CD1c-positive myeloid dendritic cell (primary cell): ENCODE data around the gene HEMK1.

Source experiments
- DNase-seq: peaks from one replicate; pipeline ENCODE4 v3.0.0-alpha.2; 2016; ENCODE audit errors: extremely low spot score

Gene HEMK1

DNA sequence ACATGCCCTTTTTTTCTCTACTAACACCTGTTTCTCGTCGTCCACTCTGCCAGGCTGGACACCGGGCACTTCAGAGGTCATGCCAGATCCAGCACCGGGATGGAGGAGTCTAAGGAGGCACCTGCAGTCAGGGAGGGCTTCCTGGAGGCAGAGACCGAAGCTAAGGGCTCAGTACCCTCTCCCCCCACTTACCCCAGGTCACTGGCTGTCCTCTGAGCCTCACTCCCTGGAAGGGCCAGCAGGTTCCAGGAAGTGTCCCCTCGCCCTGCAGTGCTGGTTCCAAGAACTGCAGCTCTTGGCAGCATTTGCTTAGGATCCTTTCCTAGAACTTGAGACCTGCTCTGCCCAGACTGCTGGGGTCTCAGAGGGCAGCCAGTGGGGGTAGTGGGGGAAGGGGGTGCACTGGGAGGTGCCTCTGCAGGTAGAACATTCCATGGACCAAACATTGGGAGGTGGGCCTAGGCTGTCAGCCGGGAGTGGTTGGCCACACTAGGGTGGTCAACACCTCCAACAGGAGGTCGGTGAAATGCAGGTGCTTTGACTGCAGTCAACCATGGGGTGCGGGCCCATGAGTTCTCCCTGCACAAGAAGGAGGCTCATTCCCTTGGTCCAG lies 30.9 kb downstream of the HEMK1 start:
- no peak for DNase-seq

DNA sequence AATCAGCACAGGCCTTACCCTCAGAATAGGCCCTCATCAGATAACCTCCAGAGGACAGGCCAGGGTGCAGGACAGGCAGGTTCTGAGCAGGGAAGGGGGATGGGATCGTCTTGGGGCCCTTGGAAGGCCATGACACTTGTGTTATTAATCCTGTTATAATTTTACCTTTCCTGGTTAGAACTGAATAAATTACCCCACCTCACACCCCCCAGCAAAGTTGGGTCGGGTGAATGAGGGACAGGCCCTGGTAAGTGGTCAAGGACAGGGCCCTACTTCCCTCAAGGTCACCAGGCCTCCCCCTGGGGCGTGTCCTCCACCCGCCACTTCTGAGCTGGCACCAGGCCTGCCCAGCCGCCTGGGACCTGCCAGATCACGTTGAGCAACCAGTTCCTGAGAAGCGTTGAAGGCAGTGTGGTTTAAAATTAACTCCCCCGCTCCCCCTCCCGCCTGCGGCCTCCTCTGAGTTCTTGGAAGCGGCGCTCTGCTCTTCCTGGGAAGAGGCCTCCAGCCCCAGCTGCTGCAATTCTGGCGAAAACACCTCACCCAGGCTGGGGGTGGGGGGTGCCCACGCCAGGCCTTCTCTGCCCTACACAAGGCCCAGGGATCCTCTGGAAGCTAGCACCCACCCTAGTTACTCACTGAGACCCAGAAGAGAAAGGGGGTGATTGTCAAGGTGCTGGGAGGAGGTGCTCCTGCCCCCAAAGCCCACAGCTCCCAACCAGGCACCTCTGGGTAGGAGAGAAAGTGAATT lies 31.7 kb downstream of the HEMK1 start:
- peak; percentile 99 for DNase-seq

DNA sequence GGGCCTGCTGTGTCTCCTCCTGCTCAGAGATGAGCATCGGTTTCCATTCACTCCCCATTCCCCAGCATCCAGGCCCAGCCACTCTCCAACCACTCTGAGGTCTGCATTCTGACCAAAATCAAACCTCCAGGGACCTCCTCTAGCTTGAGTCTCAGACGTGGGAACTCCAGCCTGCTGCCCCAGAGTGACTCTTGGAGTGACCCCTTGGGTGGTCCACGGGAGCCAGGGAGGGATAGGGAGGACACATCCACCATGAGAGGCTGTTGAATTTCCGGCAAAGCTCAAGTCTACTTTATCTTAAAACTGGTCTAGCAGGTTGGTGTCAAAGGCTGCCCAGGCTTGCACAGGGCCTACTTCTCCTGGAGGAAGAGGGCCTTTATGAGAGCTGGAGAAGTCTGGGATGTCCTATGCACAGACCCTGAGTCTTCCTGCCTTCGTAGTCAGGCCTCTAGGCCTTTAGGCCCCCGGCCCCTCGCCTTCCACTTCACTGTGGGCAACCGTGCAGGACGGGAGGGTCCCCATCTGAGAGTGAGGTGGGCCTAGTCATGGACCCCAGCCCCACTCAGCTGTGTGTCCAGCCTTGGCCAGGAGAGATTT lies 33.4 kb downstream of the HEMK1 start:
- DNase-seq, result no peak

DNA sequence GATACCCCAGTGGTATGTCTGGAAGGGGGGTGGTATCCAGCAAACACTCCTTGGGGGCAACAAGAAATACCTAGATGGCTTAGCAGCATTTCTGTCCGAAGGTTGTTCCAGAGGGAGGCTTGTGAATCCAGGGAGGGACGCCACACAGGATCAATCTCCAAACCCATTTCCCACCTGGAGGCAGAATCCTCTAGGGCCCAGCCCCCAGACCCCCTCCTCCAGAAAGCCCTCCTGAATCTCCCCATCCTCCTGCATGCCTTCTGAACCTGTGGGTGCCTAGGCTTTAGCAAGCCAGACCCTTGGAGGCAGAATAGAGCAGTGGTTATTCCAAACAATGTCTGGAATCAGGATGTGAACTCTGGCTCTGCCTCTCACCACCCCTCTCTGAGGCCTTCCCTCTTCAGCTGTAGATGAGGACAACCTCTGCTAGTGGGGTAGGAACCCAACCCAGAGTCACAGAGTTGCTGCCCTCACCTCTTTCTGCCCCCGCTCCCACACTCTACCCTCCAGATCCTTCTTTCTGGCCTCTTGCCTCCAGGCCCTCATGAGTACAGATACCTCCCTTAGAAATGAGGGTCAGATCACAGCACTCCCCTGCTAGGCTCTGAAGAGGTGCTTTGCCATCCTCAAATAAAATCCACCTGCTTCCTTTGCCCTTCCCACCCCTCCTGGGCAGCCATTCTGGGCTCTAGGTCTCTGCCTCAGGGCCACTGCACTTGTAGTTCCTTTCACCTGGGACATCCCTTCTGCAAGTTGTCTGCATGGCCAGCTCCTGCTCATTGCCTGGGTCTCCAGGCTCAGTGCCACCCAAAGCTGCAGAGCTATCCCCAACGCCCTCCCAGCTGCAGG lies 34.2 kb downstream of the HEMK1 start:
- DNase-seq, result no peak

DNA sequence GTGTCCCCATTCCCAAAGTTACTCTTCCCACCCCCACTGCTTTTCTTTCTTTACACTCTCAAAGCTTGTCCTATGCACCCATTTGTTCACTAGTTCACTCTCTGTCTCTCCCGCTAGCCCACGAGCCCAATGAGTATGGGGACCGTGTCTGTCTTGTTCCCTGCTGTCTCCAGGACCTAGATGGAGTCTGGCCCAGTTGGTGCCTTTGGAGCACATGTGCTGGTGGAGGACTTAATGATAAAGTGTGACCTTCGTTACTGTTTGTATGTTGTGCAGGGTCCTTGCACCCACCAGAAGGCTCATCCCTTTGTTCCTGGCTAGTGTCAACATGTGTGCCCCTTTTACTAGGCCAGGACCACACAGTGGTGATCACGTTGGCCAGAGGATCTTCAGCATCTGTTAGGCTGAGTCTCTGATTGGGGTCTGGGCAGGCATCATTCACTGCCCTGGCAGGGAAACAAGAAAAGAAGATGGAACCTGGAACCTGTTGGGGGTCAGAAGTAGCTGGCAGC lies 34.8 kb downstream of the HEMK1 start:
- DNase-seq, result no peak

DNA sequence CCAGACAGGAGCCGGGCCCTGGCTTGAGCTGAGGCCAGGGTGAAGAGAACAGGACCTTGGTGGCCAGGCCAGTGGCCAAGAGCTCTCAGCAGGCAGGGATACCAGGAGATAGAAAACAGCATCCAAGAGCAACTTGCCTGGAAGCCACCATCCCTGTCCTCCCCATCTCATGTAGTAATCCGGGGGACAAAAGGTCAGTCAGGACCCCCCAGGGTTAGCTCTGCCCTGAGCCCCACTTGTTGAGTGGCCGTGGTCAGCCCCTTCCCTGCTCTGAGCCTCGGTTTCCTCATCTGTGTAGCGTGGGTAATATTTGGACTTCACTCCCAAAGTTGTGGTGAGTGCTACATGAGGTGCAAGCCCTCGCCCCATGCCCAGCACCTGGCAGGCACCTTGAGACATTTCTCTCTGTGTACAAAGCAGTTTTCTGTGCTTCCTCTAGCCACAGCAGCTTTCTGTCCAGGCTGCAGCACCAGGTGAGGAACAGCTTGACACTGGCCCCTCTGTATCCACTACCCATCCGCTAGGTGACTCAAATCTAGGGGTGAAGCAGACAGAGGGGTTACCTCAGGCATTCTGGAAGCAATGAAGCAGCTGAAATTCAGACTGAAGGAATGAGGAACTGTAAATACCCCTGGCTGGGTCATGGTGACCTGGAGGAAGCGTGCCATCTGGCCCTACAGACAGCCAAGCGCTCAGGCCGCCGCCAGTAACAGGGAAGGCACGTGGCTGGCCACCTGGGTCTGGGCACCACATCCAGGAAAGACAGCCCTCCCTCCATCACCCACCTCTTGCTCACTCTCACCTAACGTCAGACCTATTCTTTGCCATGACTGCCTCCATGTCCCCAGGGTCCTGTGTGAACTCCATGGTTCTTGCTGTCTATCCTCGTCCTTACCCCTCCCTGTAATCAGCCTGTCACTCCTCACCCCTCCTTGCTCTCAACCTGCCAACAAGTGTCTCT lies 35.6 kb downstream of the HEMK1 start:
- peak; percentile 80 for DNase-seq

DNA sequence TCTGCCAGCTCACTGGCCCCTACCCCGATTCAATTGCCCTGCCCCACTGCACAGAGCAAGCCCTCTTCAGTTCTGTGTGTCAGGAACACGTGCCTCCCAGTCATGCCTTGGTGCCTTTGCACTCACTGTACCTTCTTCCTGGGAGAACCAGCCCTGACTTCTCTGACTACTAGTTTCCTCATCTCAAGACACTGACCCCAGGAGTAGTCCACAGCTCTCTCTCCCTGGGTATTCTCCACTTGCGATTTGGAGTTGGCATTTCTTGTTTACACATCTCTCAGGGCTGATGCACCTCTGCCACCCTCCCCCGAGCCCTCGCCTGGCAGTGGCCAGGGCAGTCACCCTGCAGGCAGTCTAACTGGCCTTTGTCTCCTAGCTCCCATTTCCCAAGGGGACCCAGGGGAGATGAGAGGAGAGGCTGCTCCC lies 36.6 kb downstream of the HEMK1 start:
- peak; percentile 64 for DNase-seq

DNA sequence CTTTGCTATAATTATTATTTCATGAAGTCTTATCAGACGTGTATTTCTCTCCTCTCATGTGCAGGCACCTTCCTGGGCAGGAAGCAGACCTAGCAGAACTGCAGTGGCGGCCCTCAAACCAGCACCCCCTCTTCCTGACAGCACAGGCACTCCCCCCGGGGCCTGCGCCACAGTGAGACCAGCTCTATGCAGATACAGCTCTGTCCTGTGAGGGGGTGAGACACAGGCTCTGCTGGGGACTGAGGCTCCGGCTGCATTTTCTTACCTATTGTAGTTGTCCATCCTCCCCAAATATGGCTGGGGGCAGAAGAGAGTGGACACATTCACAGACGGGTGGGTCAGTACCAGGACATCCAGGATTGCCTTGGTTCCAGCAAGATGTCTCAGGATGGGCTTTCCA lies 37.3 kb downstream of the HEMK1 start:
- no peak for DNase-seq

DNA sequence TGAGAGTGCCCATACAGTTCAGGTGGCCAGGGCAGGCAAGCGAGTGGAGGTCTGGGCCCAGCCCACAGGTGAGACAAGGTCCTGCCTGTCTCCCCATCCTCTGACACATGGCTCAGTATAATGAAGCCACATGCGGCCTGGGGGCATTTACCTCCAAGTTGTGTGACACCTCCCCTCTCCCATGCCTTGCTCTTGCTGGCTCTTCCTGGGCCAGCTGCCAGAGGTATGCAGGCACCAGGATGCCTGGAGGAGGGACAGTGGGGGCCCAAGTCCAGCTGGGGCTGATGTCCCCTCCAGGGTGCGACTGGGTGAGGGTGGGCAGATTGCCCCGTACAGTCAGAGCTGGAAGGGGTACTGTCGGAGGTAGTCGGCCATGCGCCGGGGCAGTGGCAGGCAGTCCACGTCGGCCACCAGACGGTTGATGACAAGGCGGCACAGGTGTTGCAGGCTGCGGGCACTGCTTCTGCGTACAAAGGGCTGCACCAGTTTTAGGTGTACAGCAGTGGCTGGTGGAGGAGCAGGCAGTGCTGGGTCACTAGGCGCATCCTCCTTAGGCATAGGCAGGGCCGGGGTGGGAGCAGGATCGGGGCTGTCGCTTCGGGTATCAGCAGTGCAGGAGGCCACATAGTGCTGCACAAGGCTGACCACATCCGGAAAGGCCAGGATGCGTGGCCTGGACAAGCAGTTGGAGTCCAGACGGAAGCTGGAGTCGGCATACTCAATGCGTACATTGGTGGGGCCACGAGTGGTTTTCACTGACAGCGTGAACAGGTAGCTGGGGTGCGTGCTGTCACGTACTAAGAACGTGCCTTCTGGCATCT lies 38.2 kb downstream of the HEMK1 start:
- DNase-seq, result no peak

DNA sequence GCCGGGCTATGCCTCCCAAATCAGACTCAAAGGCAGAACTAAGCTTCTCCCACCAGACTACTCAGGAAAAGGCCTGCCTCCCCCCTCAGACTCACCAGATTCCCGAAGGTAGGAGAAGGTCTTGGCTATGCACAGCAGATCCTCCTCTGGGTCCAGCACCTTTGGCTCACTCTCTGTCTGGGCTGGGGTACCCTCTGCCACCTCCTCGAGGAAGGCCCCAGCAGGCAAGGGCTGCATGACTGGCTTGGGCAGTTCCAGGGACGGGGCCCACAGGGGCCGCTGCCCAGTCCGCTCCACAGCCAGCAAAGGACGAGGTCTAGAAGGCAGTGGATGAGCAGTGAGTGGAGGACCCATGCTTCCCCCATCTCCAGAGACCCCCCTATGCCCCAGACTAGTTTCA lies 39.0 kb downstream of the HEMK1 start:
- DNase-seq, result no peak

DNA sequence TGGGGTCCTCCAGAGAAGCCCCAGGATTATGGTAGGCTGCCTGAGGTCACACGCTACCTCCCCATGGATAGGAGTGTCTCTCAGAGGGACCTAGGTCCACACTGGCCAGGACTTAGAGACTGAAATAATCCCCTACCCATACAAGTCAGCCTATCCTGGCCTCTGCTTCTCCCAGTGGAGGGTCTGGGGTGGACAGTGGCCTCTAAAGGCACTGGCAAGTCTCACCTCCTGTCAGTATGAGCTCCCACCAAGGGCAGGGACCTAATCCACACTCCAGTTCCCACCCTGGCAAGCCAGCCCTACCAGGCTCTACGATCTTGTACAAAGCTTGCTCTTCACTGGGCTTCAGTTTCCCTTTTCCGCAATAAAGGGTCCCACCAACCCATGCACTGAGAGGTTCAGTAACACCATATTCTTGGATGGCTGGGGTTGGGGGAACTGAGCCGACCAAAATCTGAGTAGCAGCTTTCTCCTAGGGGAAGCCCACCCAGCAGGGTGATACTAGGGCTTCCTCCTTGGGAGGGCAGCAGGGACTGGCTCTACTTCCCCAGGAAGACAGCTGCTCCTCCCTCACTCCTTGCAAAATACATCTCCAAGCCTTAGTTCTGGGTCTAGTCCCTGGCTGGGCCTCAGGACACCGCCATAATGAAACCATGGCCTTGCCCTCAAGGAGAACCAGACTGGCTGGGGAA lies 39.9 kb downstream of the HEMK1 start:
- peak; percentile 57 for DNase-seq

DNA sequence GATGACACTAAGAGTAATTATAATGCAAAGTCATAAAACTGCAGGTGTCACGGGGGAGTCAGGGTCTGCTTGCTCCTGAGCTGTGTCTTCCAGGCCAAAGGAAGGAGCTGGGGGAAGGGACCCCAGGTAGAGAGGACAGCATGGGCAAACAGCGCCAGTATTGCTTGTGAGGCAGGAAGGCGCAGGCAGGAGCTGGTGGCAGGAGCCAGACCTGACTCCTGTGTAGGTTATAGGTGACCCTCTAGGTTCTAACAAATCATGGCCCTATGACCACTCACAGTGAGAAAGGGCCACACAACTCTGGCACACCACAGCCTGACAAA lies 40.4 kb downstream of the HEMK1 start:
- no peak for DNase-seq

DNA sequence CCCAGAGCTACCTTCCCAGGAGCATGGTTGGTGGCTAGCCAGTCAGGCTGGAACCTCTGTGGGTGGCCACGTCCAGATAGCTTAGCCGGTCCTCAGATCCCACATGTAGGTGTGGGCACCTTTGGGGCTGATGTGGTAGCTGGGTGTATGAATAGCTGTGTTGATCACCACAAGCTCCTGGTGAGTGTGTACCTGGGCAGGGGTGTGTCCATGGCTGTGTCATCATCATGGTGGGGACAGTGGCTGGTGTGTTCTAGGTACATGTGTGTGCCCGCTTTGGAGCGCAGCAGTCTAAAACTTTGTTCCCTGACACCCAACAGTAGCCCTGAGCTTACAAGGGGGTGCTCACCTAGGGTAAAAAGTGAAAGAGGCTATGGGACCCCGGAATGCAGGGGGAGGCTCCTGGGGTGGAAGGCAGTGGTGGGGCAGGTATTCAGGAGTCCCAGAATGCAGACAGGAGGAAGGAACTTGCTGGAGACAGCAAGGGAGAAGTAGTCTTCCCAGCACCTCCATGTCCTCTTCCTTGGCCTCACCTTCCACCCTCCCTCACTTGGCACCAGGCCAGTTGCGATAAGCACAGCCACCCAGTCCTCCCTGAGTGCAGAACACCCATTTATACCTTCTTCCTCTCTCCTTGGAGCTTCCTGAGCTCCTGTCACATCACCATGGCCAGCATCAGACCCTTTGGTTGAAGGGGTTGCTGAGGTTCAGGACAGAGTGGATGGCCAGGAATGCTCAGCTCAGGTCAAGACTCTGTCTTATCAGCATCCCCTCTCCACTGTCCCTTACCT lies 41.1 kb downstream of the HEMK1 start:
- peak; percentile 41 for DNase-seq

DNA sequence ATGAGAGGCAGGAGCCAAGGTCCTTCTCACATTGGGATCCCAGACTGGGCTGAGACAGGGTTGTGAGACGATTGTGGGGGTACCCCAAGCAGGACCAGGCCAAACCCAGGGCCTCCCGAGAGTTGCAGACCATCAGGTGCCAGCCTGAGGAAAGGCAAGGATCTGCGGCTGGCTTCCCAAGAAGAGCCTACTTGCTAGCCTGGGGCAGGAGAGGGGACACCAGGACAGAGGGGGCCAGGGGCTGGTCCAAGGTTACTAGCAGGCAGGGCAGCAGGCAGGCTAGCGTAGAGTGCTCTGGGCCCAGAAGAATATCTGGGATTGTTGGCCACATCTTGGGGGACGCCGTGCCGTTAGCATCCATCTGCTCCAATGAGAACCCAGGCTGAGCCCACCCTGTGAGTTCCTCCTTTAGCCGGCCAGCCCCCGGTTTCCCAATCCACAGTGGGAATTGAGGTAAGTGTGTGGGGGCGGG lies 41.7 kb downstream of the HEMK1 start:
- no peak for DNase-seq

DNA sequence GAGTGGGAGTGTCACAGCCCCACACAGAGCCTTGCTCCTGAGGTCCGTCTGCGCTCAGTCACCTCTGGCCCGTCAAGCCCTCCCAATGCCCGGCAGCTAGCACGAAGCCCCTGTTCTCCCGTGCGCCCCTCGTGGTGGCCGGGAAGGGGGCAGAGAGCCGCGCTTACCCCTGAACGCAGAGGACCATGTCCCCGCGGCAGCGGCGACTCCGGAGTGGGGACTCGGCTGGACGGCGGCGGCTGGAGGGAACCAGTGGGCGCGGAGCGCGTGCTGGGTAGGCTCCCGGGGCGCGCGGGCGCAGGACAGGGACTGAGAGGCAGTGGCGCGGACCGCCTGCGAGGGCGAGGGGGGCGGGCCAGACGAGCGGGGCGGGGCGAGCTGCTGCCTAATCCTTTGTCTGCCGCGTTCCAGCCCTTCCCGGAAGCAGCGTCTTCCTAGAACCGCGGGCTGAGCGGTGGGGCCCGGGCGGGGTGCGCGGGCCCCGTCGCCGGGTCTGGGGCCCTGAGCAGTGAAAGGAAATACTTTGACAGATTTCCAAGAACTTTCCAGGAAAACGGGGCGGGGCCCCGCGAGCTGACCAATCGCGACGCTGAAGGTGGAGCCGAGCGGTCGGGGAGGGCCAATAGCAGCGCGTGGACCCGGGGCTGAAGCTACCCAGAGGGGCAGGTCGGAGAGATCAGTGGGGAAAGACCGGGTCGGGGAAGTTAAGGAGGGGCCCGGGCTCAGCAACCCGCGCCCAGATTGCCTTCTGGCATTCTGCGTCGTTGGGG lies 42.3 kb downstream of the HEMK1 start, which contains the start of gene CISH:
Gene CISH (minus strand): TSS at position 311 of the 770 bp plus-strand sequence. CDS start 124 bp downstream, at position 187.
- peak; percentile 100 for DNase-seq

DNA sequence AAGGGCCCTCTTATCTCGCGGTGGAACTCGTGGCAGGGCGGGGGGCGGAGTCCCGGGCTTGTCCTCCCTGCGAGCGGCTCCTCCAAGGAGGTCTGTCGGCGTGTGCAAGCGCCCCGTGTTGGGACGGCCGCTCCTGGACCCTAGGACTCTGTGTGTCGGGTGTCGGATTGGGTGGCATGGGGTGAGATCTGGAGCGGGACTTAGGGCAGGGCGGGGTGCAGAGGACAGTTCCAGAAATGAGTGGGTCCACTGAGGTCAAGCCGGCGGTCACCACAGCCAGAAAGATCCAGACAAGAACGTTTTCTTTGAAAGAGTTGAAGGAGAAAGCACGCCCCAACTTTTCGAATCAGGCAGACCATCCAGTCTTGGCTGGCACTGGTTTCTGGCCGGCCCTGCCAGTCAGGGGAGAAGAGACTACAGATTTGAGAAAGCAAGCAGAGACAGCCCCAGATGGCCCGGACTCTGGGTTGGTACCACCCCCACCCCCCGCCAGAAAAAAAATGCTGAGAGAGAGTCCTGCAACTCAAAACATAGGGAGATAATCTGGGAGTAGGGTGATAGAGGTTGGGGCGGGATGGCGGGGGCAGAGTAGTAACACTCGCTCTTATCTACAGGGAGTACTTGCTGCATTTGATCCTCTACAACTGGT lies 43.0 kb downstream of the HEMK1 start:
- DNase-seq, result no peak
